B cell (primary cell): ENCODE measurements around the gene SLC4A8.

ENCODE experiments used
- CTCF ChIP-seq: fragments of 200-600 bp; IDR thresholded peaks from one replicate; pipeline ENCODE4 v1.8.0; 2022; ENCODE audit warnings: antibody characterized with exemption, mild to moderate bottlenecking
- EZH2 ChIP-seq: IDR thresholded peaks from 2 replicates; pipeline ENCODE4 v1.6.1; 2012; ENCODE audit warnings: borderline replicate concordance, low read depth, mild to moderate bottlenecking, moderate library complexity, low read length; ENCODE audit not compliant: insufficient read depth, poor library complexity, severe bottlenecking

DNA sequence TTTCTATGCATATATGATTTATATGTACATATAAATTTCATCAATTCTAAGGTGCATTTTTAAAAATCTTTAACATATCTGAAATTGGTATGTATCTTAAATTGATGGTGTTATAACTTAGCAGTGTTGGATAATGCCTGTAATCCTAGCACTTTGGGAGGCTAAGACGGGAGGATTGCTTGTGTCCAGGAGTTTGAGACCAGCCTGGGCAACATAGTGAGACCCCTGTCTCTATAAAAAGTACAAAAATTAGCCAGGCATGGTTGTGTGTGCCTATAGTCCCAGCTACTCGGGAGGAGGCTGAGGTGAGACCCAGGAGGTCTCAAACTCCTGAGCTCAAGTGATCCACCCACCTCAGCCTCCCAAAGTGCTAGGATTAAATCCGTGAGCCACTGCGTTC lies 27.0 kb upstream of the SLC4A8 start:
- TF ChIP-seq EZH2 (no peak), CTCF (no peak)
